Neural cell (in vitro differentiated cells): ENCODE results near the gene PCDHA7. TPM values are rescaled to one million over a fixed set of nuclear protein-coding genes. Genes with fewer than 3 reads are reported as not detected.

Source experiments
- H2AFZ ChIP-seq: fragments of 200-600, 300-800 bp; sonication (generic), shearing (Covaris generic); 2 replicates; pipeline ENCODE4 v1.6.0; 2014; ENCODE audit warnings: low read depth, mild to moderate bottlenecking, antibody characterized with exemption, low read length, moderate library complexity
- H3F3A ChIP-seq: fragments of 200-600 bp; shearing (Covaris generic); 2 replicates; pipeline ENCODE4 v1.6.1; 2016; ENCODE audit warnings: mild to moderate bottlenecking, moderate library complexity, mixed read lengths, antibody characterized with exemption, low read length; ENCODE audit not compliant: insufficient read depth, poor library complexity, severe bottlenecking
- H3K27ac ChIP-seq: fragments of 200-600, 300-800 bp; sonication (generic), shearing (Covaris generic); 2 replicates; pipeline ENCODE4 v1.5.1; 2014; ENCODE audit warnings: mild to moderate bottlenecking, low read length, moderate library complexity
- H3K27me3 ChIP-seq: fragments of 300-800, 200-600 bp; sonication (generic), shearing (Covaris generic); 2 replicates; pipeline ENCODE4 v1.6.0; 2014; ENCODE audit warnings: mild to moderate bottlenecking, low read depth, low read length, moderate library complexity; ENCODE audit not compliant: insufficient read depth
- H3K36me3 ChIP-seq: fragments of 300-800, 200-600 bp; sonication (generic), shearing (Covaris generic); 2 replicates; pipeline ENCODE4 v1.5.1; 2014; ENCODE audit warnings: mild to moderate bottlenecking, antibody characterized with exemption, low read length, moderate library complexity; ENCODE audit not compliant: insufficient read depth
- H3K4me2 ChIP-seq: fragments of 300-800, 200-600 bp; sonication (generic), shearing (Covaris generic); 2 replicates; pipeline ENCODE4 v1.6.0; 2014; ENCODE audit warnings: mild to moderate bottlenecking, low read length
- H3K4me3 ChIP-seq: fragments of 300-800, 200-600 bp; sonication (generic), shearing (Covaris generic); 2 replicates; pipeline ENCODE4 v1.5.1; 2014; ENCODE audit warnings: mild to moderate bottlenecking, low read length, moderate library complexity
- H3K79me2 ChIP-seq: fragments of 200-600 bp; shearing (Covaris generic); replicated peaks from 2 replicates; pipeline ENCODE4 v1.6.0; 2014; ENCODE audit warnings: mild to moderate bottlenecking, low read length, moderate library complexity; ENCODE audit not compliant: insufficient read depth
- H3K9ac ChIP-seq: fragments of 300-800, 200-600 bp; sonication (generic), shearing (Covaris generic); 2 replicates; pipeline ENCODE4 v1.6.1; 2016; ENCODE audit warnings: mild to moderate bottlenecking, low read length, mixed read lengths
- H3K9me2 ChIP-seq: fragments of 200-600 bp; shearing (Covaris generic); 2 replicates; pipeline ENCODE4 v1.6.1; 2016; ENCODE audit warnings: mild to moderate bottlenecking, low read length, mixed read lengths; ENCODE audit not compliant: insufficient read depth
- H3K9me3 ChIP-seq: fragments of 200-600, 300-800 bp; sonication (generic), shearing (Covaris generic); 2 replicates; pipeline ENCODE4 v1.6.1; 2016; ENCODE audit warnings: mild to moderate bottlenecking, mixed run types, low read length, moderate library complexity, mixed read lengths
- H4K20me1 ChIP-seq: fragments of 200-600 bp; shearing (Covaris generic); 2 replicates; pipeline ENCODE4 v1.6.1; 2016; ENCODE audit warnings: mild to moderate bottlenecking, mixed run types; ENCODE audit not compliant: insufficient read depth
- CTCF ChIP-seq: fragments of 450-650 bp; IDR thresholded peaks from 2 replicates; pipeline ENCODE4 v1.5.1; 2014; ENCODE audit warnings: antibody characterized with exemption, mild to moderate bottlenecking, moderate library complexity; ENCODE audit not compliant: poor library complexity, severe bottlenecking
- EP300 ChIP-seq: fragments of 450-650 bp; conservative IDR thresholded peaks from 2 replicates; pipeline ENCODE4 v1.6.1; 2014; ENCODE audit warnings: antibody characterized with exemption, mild to moderate bottlenecking, moderate library complexity; ENCODE audit not compliant: poor library complexity, severe bottlenecking
- EZH2 ChIP-seq: fragments of 200-600, 300-800 bp; shearing (Covaris generic), sonication (generic); IDR thresholded peaks from 2 replicates; pipeline ENCODE4 v1.6.1; 2014; ENCODE audit warnings: antibody characterized with exemption, low read length, borderline replicate concordance, mild to moderate bottlenecking; ENCODE audit not compliant: insufficient read depth, poor library complexity, severe bottlenecking
- MXI1 ChIP-seq: fragments of 450-650 bp; conservative IDR thresholded peaks from 2 replicates; pipeline ENCODE4 v1.6.1; 2014; ENCODE audit warnings: antibody characterized with exemption, mild to moderate bottlenecking; ENCODE audit not compliant: poor library complexity, severe bottlenecking
- POLR2AphosphoS5 ChIP-seq: IDR thresholded peaks from 2 replicates; pipeline ENCODE4 v1.6.1; 2012
- RAD21 ChIP-seq: fragments of 450-650 bp; conservative IDR thresholded peaks from 2 replicates; pipeline ENCODE4 v1.6.1; 2014; ENCODE audit warnings: antibody characterized with exemption, mild to moderate bottlenecking, moderate library complexity
- REST ChIP-seq: IDR thresholded peaks from 2 replicates; pipeline ENCODE4 v1.6.1; 2012; ENCODE audit warnings: borderline replicate concordance
- SMC3 ChIP-seq: fragments of 450-650 bp; conservative IDR thresholded peaks from 2 replicates; pipeline ENCODE4 v1.6.1; 2014; ENCODE audit warnings: antibody characterized with exemption, mild to moderate bottlenecking, moderate library complexity; ENCODE audit not compliant: poor library complexity
- TAF1 ChIP-seq: IDR thresholded peaks from 2 replicates; pipeline ENCODE4 v1.6.1; 2012; ENCODE audit warnings: low read depth
- polyA plus RNA-seq: library from polyadenylated mRNA; depleted of rRNA; stranded (reverse); fragments of >200 nt; gene quantifications from 2 replicates; pipeline ENCODE4 v1.2.3, GENCODE V29; 2014

PCDHA7 gene
- polyA plus RNA-seq, 1 donor from 2014 or later, result 2.9 TPM

GRCh38 chr5:140862441-140863295 is 28.6 kb downstream of the PCDHA7 start:
- H3K27me3 ChIP-seq, result no peaks in the 10 kb centered on the region
- H3K27ac ChIP-seq, result no peak overlapping the region
- peaks cover 45% of the 10 kb centered on the region for H3K9me3 ChIP-seq
- no peak overlapping the region for H3K4me3 ChIP-seq
- H4K20me1 ChIP-seq, result no peaks in the 10 kb centered on the region
- no peak overlapping the region for H3K4me2 ChIP-seq
- H3F3A ChIP-seq, result peaks cover 3% of the 10 kb centered on the region
- no peaks in the 10 kb centered on the region for H3K9me2 ChIP-seq
- H2AFZ ChIP-seq, result no peak overlapping the region
- H3K9ac ChIP-seq, result no peak overlapping the region
- H3K36me3 ChIP-seq, result peaks cover 52% of the 10 kb centered on the region
- H3K79me2 ChIP-seq, result peaks cover 40% of the 10 kb centered on the region
- no peak for TF ChIP-seq SMC3
- TF ChIP-seq CTCF, result no peak
- TF ChIP-seq TAF1, result no peak
- no peak for TF ChIP-seq EZH2
- TF ChIP-seq EP300, result no peak
- TF ChIP-seq POLR2AphosphoS5, result no peak
- no peak for TF ChIP-seq MXI1
- no peak for TF ChIP-seq REST
- no peak for TF ChIP-seq RAD21

GRCh38 chr5:140868721-140869554 is 34.9 kb downstream of the PCDHA7 start, which contains the start of gene PCDHA11:
TSS of gene PCDHA11 (plus strand) at chr5:140868957. CDS start at chr5:140869104, 147 bp downstream.
- peaks cover 66% of the 10 kb centered on the region for H3K79me2 ChIP-seq
- TF ChIP-seq EZH2, result no peak
- peak; percentile 64 for TF ChIP-seq RAD21
- peak; percentile 43 for TF ChIP-seq CTCF
- no peak for TF ChIP-seq MXI1
- TF ChIP-seq TAF1, result no peak
- no peak for TF ChIP-seq POLR2AphosphoS5
- TF ChIP-seq REST, result no peak
- peak; percentile 49 for TF ChIP-seq SMC3
- H3K9me3 ChIP-seq, result peaks cover 42% of the 10 kb centered on the region
- peak within 1 kb of the TSS; percentile 37 for H3K27ac ChIP-seq
- H3K9ac ChIP-seq, result peak within 1 kb of the TSS; percentile 47
- H3K27me3 ChIP-seq, result no peaks in the 10 kb centered on the region
- H3K36me3 ChIP-seq, result peaks cover 60% of the 10 kb centered on the region
- no peak within 1 kb of the TSS for H2AFZ ChIP-seq
- no peaks in the 10 kb centered on the region for H3K9me2 ChIP-seq
- no peaks in the 10 kb centered on the region for H3F3A ChIP-seq
- H3K4me3 ChIP-seq, result peak within 1 kb of the TSS; percentile 67
- H3K4me2 ChIP-seq, result no peak within 1 kb of the TSS
- no peaks in the 10 kb centered on the region for H4K20me1 ChIP-seq
